Measurements from ENCODE around the gene ZNF346. TPM values are rescaled to one million over a fixed set of nuclear protein-coding genes. Genes with fewer than 3 reads are reported as not detected.
A peak's percentile ranks its signal among the peaks of the same experiment; 100 is the strongest.

ZNF346 gene
- total and polyA plus RNA-seq, 2 of the 13 experiments (the other 11 are each of a cell fraction or from before 2014, with no cell fraction given): 8.6 to 19.4 TPM

GRCh38 chr5:177097016-177097985 is 74.8 kb downstream of the ZNF346 start (continued):
- TF ChIP-seq STAT6 (CRISPR knock-in tag; IDR thresholded peaks at IDR 0.05; ENCODE audit: borderline replicate concordance) (no peak), HHEX (CRISPR knock-in tag; IDR thresholded peaks at IDR 0.05) (no peak), IRX3 (CRISPR knock-in tag; IDR thresholded peaks at IDR 0.05; ENCODE audit: borderline replicate concordance, low read depth) (no peak), ZNF776 (CRISPR knock-in tag; IDR thresholded peaks at IDR 0.05) (no peak), ZNF674 (CRISPR knock-in tag; IDR thresholded peaks at IDR 0.05; ENCODE audit: low read depth) (no peak), MYPOP (CRISPR knock-in tag; IDR thresholded peaks at IDR 0.05) (no peak), REL (CRISPR knock-in tag; conservative IDR thresholded peaks at IDR 0.05) (no peak), JUNB (CRISPR knock-in tag; IDR thresholded peaks at IDR 0.05; ENCODE audit: borderline replicate concordance) (no peak), GPBP1L1 (CRISPR knock-in tag; IDR thresholded peaks at IDR 0.05) (no peak), ZNF558 (CRISPR knock-in tag; IDR thresholded peaks at IDR 0.05; ENCODE audit: borderline replicate concordance) (0 out of 2 replicates have a peak, but pooled peaks have one; percentile 15), ZNF329 (CRISPR knock-in tag; IDR thresholded peaks at IDR 0.05; ENCODE audit: low read depth) (0 out of 2 replicates have a peak, but pooled peaks have one; percentile 10), NFE2L1 (CRISPR knock-in tag; IDR thresholded peaks at IDR 0.05; ENCODE audit: borderline replicate concordance) (no peak), MYC (CRISPR knock-in tag; IDR thresholded peaks at IDR 0.05; ENCODE audit: borderline replicate concordance) (no peak; the same call in 1 of the 2 replicates), CAMTA2 (CRISPR knock-in tag; IDR thresholded peaks at IDR 0.05; ENCODE audit: borderline replicate concordance) (no peak), ZXDC (CRISPR knock-in tag; IDR thresholded peaks at IDR 0.05) (no peak), ZNF18 (CRISPR knock-in tag; IDR thresholded peaks at IDR 0.05; ENCODE audit: insufficient replicate concordance) (peak; percentile 28), ZNF768 (CRISPR knock-in tag; IDR thresholded peaks at IDR 0.05) (peak; percentile 19; the same call in 1 of the 2 replicates)
